ENCODE results near the gene ITGB5. TPM values are rescaled to one million over a fixed set of nuclear protein-coding genes. Genes with fewer than 3 reads are reported as not detected.

The ITGB5 gene
- polyA plus RNA-seq, 2 of the 4 experiments (the other 2 are of a cell fraction), result 201 to 260 TPM

- H3K27ac ChIP-seq, result peak overlapping the region; percentile 86 to 90; a peak in 5 of 6 replicates
- peaks cover 78% of the 10 kb centered on the region for H3K4me1 ChIP-seq
- H3K4me2 ChIP-seq, result no peak overlapping the region; the same call in 1 of the 3 replicates
- POLR2A ChIA-PET, result no interaction called here
- TF ChIP-seq EP300 (IDR thresholded peaks at IDR 0.05) (no peak), FOSB (CRISPR knock-in tag; IDR thresholded peaks at IDR 0.05) (no peak), POLR2AphosphoS2 (conservative IDR thresholded peaks at IDR 0.05; ENCODE audit: low read length) (no peak), RCOR1 (IDR thresholded peaks at IDR 0.05; ENCODE audit: low read depth, low read length) (no peak), EHF (CRISPR knock-in tag; IDR thresholded peaks at IDR 0.05) (no peak), MAFK (IDR thresholded peaks at IDR 0.05; ENCODE audit: partially characterized antibody) (no peak), HOXB5 (CRISPR knock-in tag; IDR thresholded peaks at IDR 0.05) (no peak), CHD2 (IDR thresholded peaks at IDR 0.05; ENCODE audit: low read length, partially characterized antibody) (no peak), CTCF (IDR thresholded peaks at IDR 0.05) (no peak), KDM5A (IDR thresholded peaks at IDR 0.05) (no peak), ATOH8 (CRISPR knock-in tag; IDR thresholded peaks at IDR 0.05; ENCODE audit: low read depth) (no peak), SMC3 (IDR thresholded peaks at IDR 0.05) (no peak), MAZ (IDR thresholded peaks at IDR 0.05; ENCODE audit: borderline replicate concordance, low read depth, low read length) (no peak), NPAS2 (CRISPR knock-in tag; IDR thresholded peaks at IDR 0.05; ENCODE audit: borderline replicate concordance) (no peak), MYC (IDR thresholded peaks at IDR 0.05; ENCODE audit: borderline replicate concordance, low read length) (no peak), TFCP2L1 (CRISPR knock-in tag; IDR thresholded peaks at IDR 0.05) (no peak), CBX2 (IDR thresholded peaks at IDR 0.05; ENCODE audit: borderline replicate concordance, low read depth) (no peak)
- 85% methylated on average over 4 of the region's 4 CpGs for WGBS (ENCODE audit: missing lambda C conversion rate)
- no peak for FAIRE-seq
- CTCF ChIA-PET, result interaction anchor here (0.5 to 2.6 kb wide), 6 partner anchors 14 to 90 kb away, joined by 3 to 12 read pairs (median 4); no protein-coding TSS in a partner anchor
- H3K9me3 ChIP-seq, result no peaks in the 10 kb centered on the region; the same call in 2 of the 3 replicates
- no peak for DNase-seq (ENCODE audit: low read depth in 1 of 2, low spot score in 1 of 2)
- ATAC-seq, result no peak
- no peak overlapping the region for H3K4me3 ChIP-seq
Observed at GRCh38 chr3:124810970-124811369, 76.2 kb downstream of the ITGB5 start.

- no peaks in the 10 kb centered on the region for H3K9me3 ChIP-seq
- no peak for DNase-seq (ENCODE audit: low read depth in 1 of 2, low spot score in 1 of 2)
- no peak for FAIRE-seq
- no peak overlapping the region for H3K4me2 ChIP-seq
- ChIA-PET CTCF (interaction anchor here (1.1 to 3.2 kb wide), 6 partner anchors 13 to 92 kb away, joined by 3 to 12 read pairs (median 6); no protein-coding TSS in a partner anchor), POLR2A (no interaction called here)
- TF ChIP-seq FOXS1 (CRISPR knock-in tag; IDR thresholded peaks at IDR 0.05) (no peak), KDM5A (IDR thresholded peaks at IDR 0.05) (no peak), RCOR1 (IDR thresholded peaks at IDR 0.05; ENCODE audit: low read depth, low read length) (no peak), HOXB5 (CRISPR knock-in tag; IDR thresholded peaks at IDR 0.05) (no peak), TFCP2L1 (CRISPR knock-in tag; IDR thresholded peaks at IDR 0.05) (no peak), NPAS2 (CRISPR knock-in tag; IDR thresholded peaks at IDR 0.05; ENCODE audit: borderline replicate concordance) (no peak), ATOH8 (CRISPR knock-in tag; IDR thresholded peaks at IDR 0.05; ENCODE audit: low read depth) (no peak)
- H3K4me3 ChIP-seq, result no peak overlapping the region
- H3K4me1 ChIP-seq, result peaks cover 58% of the 10 kb centered on the region
- peak overlapping the region; percentile 39 to 65; a peak in 5 of 6 replicates for H3K27ac ChIP-seq
- ATAC-seq, result no peak
- WGBS (ENCODE audit: missing lambda C conversion rate), result 88% methylated on average over 3 of the region's 3 CpGs
Observed at GRCh38 chr3:124809039-124809438, 78.1 kb downstream of the ITGB5 start.

- CTCF ChIA-PET, result interaction anchor here (1.2 to 7.7 kb wide), 3 partner anchors 19 to 103 kb away, joined by 3 to 48 read pairs (median 3); no protein-coding TSS in a partner anchor
- 97% methylated on average over 4 of the region's 4 CpGs for WGBS (ENCODE audit: missing lambda C conversion rate)
- ATAC-seq, result no peak
- no peak overlapping the region for H3K27ac ChIP-seq
- POLR2A ChIA-PET, result no interaction called here
- FAIRE-seq, result no peak
- no peak overlapping the region for H3K4me2 ChIP-seq
- H3K9me3 ChIP-seq, result no peaks in the 10 kb centered on the region
- no peak for DNase-seq (ENCODE audit: low read depth in 1 of 2, low spot score in 1 of 2)
- peaks cover 42% of the 10 kb centered on the region for H3K4me1 ChIP-seq
- no peak overlapping the region for H3K4me3 ChIP-seq
- TF ChIP-seq RFX5 (IDR thresholded peaks at IDR 0.05) (no peak), EHF (CRISPR knock-in tag; IDR thresholded peaks at IDR 0.05) (no peak), HDAC2 (IDR thresholded peaks at IDR 0.05) (no peak), POLR2AphosphoS2 (conservative IDR thresholded peaks at IDR 0.05; ENCODE audit: low read length) (no peak), CEBPB (IDR thresholded peaks at IDR 0.05) (no peak), POLR2A (IDR thresholded peaks at IDR 0.05; ENCODE audit: low read length) (no peak), RAD21 (conservative IDR thresholded peaks at IDR 0.05 in 1 of 2, IDR thresholded peaks at IDR 0.05 in 1 of 2) (no peak), HES2 (IDR thresholded peaks at IDR 0.05) (no peak), CBX2 (IDR thresholded peaks at IDR 0.05; ENCODE audit: borderline replicate concordance, low read depth) (no peak), NFE2L2 (conservative IDR thresholded peaks at IDR 0.05; ENCODE audit: low read length) (no peak), ZNF302 (CRISPR knock-in tag; IDR thresholded peaks at IDR 0.05) (no peak), CTCF (IDR thresholded peaks at IDR 0.05) (no peak), SMC3 (IDR thresholded peaks at IDR 0.05) (no peak), RCOR1 (IDR thresholded peaks at IDR 0.05; ENCODE audit: low read depth, low read length) (no peak), TFCP2L1 (CRISPR knock-in tag; IDR thresholded peaks at IDR 0.05) (no peak), HOXB13 (CRISPR knock-in tag; IDR thresholded peaks at IDR 0.05; ENCODE audit: low read depth) (no peak), MYC (IDR thresholded peaks at IDR 0.05; ENCODE audit: borderline replicate concordance, low read length) (no peak), JUNB (IDR thresholded peaks at IDR 0.05) (no peak)
Observed at GRCh38 chr3:124805671-124806070, 81.5 kb downstream of the ITGB5 start.
